ENCODE measurements around the gene HDAC10.

- no peak for TF ChIP-seq POLR2AphosphoS5 (IDR thresholded peaks at IDR 0.05; ENCODE audit: low read depth, low read length)
- no peak for TF ChIP-seq SIN3A (IDR thresholded peaks at IDR 0.05; ENCODE audit: borderline replicate concordance, insufficient read depth, low read length)
- no peak for TF ChIP-seq TAF1 (IDR thresholded peaks at IDR 0.05; ENCODE audit: borderline replicate concordance, insufficient read depth, low read length)
Measured at GRCh38 chr22:50249341-50250248, 1.5 kb downstream of the HDAC10 start.
